Mesenchymal stem cell (in vitro differentiated cells and primary cell): ENCODE measurements around the gene RNF150.

Experiments used
- DNase-seq: peaks from one replicate; pipeline ENCODE4 v3.0.0-alpha.2; 2013
- H2AFZ ChIP-seq: one replicate; pipeline ENCODE4 v1.6.1; 2013; ENCODE audit warnings: low read depth, mild to moderate bottlenecking, control low read depth, inconsistent platforms, low read length, moderate library complexity
- H2AK5ac ChIP-seq: 2 replicates; pipeline ENCODE4 v1.6.1; 2013; ENCODE audit warnings: low read length, moderate library complexity, mild to moderate bottlenecking, inconsistent platforms; ENCODE audit not compliant: severe bottlenecking
- H2BK120ac ChIP-seq: one replicate; pipeline ENCODE4 v1.6.1; 2013; ENCODE audit warnings: low read depth, mild to moderate bottlenecking, inconsistent platforms, low read length, moderate library complexity
- H2BK12ac ChIP-seq, 2 experiments: one replicate each; pipeline ENCODE4 v1.6.1; 2013; ENCODE audit warnings: inconsistent platforms in 2 of 2, low read length in 2 of 2, mild to moderate bottlenecking in 2 of 2, moderate library complexity in 2 of 2, control low read depth in 1 of 2
- H2BK15ac ChIP-seq: one replicate; pipeline ENCODE4 v1.6.1; 2013; ENCODE audit warnings: mild to moderate bottlenecking, low read depth, inconsistent platforms; ENCODE audit not compliant: poor library complexity, severe bottlenecking
- H2BK5ac ChIP-seq: 2 replicates; pipeline ENCODE4 v1.6.1; 2013; ENCODE audit warnings: low read depth, mild to moderate bottlenecking, low read length, control low read depth, inconsistent platforms; ENCODE audit not compliant: poor library complexity, severe bottlenecking
- H3K14ac ChIP-seq, 2 experiments: one replicate each; pipeline ENCODE4 v1.6.1; 2013; ENCODE audit warnings: inconsistent platforms in 2 of 2, low read length in 2 of 2, control low read depth in 1 of 2, mild to moderate bottlenecking in 1 of 2, moderate library complexity in 1 of 2
- H3K18ac ChIP-seq, 2 experiments: one replicate each; pipeline ENCODE4 v1.6.1; 2013; ENCODE audit warnings: inconsistent platforms in 2 of 2, low read length in 2 of 2, control low read depth in 1 of 2, low read depth in 1 of 2, mild to moderate bottlenecking in 1 of 2
- H3K23ac ChIP-seq, 2 experiments: one replicate each; pipeline ENCODE4 v1.6.1; 2013; ENCODE audit warnings: inconsistent platforms in 2 of 2, low read length in 2 of 2, mild to moderate bottlenecking in 2 of 2, moderate library complexity in 2 of 2, control low read depth in 1 of 2
- H3K27ac ChIP-seq: 2 replicates; pipeline ENCODE4 v1.5.1; 2013; ENCODE audit warnings: mild to moderate bottlenecking, moderate library complexity, low read length, control low read depth, inconsistent platforms; ENCODE audit not compliant: poor library complexity, severe bottlenecking
- H3K27me3 ChIP-seq, 2 experiments: 2 replicates each; pipeline versions ENCODE4 v1.6.1 to v1.7.0; 2013; ENCODE audit warnings: low read length in 2 of 2, mild to moderate bottlenecking in 2 of 2, moderate library complexity in 2 of 2, control low read depth in 1 of 2, inconsistent platforms in 1 of 2; ENCODE audit not compliant: control insufficient read depth in 1 of 2, insufficient read depth in 1 of 2
- H3K36me3 ChIP-seq, 2 experiments: 2 replicates each; pipeline versions ENCODE4 v1.6.1 to v1.7.0; 2013; ENCODE audit warnings: low read length in 2 of 2, control low read depth in 1 of 2, inconsistent platforms in 1 of 2, low read depth in 1 of 2, mild to moderate bottlenecking in 1 of 2; ENCODE audit not compliant: insufficient read depth in 2 of 2, control insufficient read depth in 1 of 2
- H3K4ac ChIP-seq, 2 experiments: one replicate each; pipeline ENCODE4 v1.6.1; 2013; ENCODE audit warnings: inconsistent platforms in 2 of 2, low read length in 2 of 2, mild to moderate bottlenecking in 2 of 2, moderate library complexity in 2 of 2, control low read depth in 1 of 2, low read depth in 1 of 2
- H3K4me1 ChIP-seq: 2 replicates; pipeline ENCODE4 v1.6.1; 2013; ENCODE audit warnings: low read depth, low read length, control low read depth; ENCODE audit not compliant: control insufficient read depth, insufficient read depth
- H3K4me2 ChIP-seq: 2 replicates; pipeline ENCODE4 v1.6.1; 2013; ENCODE audit warnings: low read length, mild to moderate bottlenecking, inconsistent platforms; ENCODE audit not compliant: poor library complexity, severe bottlenecking
- H3K4me3 ChIP-seq, 2 experiments: 2 replicates each; pipeline versions ENCODE4 v1.5.1 to v1.7.0; 2013; ENCODE audit warnings: low read length in 2 of 2, mild to moderate bottlenecking in 2 of 2, control low read depth in 1 of 2, low read depth in 1 of 2; ENCODE audit not compliant: insufficient read depth in 1 of 2
- H3K79me1 ChIP-seq: replicated peaks from 2 replicates; pipeline ENCODE4 v1.6.1; 2013; ENCODE audit warnings: mild to moderate bottlenecking, control low read depth, low read length, inconsistent platforms; ENCODE audit not compliant: poor library complexity, severe bottlenecking
- H3K9ac ChIP-seq: 2 replicates; pipeline ENCODE4 v1.7.0; 2013; ENCODE audit warnings: mild to moderate bottlenecking, low read length, moderate library complexity
- H3K9me3 ChIP-seq: 2 replicates; pipeline ENCODE4 v1.7.0; 2013; ENCODE audit warnings: mild to moderate bottlenecking, low read length; ENCODE audit not compliant: control insufficient read depth
- H4K8ac ChIP-seq: one replicate; pipeline ENCODE4 v1.6.1; 2013; ENCODE audit warnings: inconsistent platforms, mild to moderate bottlenecking, low read length, moderate library complexity
- H4K91ac ChIP-seq: one replicate; pipeline ENCODE4 v1.6.1; 2013; ENCODE audit warnings: mild to moderate bottlenecking, low read length, inconsistent platforms
- WGBS: methylation state at CpG from one replicate; pipeline ENCODE4 v1.1.7; 2013; ENCODE audit warnings: mixed read lengths; 5-methylcytosine and 5-hydroxymethylcytosine counted together

Gene RNF150

DNA sequence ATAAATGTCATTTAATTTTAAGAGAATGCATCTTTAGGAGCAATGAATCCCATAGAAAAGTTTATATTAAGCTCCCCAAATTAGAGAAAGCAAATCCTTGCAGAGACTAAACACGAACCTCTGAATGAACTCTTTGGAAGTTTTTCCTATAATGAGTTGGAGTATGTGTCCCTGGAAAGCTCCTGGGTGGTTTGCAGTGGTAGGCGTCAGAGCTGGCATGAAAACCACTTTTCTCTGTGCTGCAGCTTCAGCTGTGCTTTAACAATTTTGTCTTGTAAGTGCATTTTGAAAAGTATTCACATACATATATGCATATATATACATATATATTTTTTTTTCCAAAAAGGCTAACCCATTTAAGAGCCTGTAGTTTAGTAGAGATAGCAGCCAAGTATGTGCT lies 228.4 kb downstream of the RNF150 start:
- Histone ChIP-seq H2BK120ac (no peak overlapping the region), H2BK12ac (no peak overlapping the region), H4K91ac (no peak overlapping the region), H2BK15ac (no peak overlapping the region), H3K14ac (no peak overlapping the region), H3K4ac (no peak overlapping the region), H3K27ac (no peak overlapping the region), H3K4me3 (no peak overlapping the region), H3K18ac (no peak overlapping the region), H3K79me1 (no peaks in the 10 kb centered on the region), H3K23ac (no peak overlapping the region), H2AK5ac (no peak overlapping the region), H3K4me2 (no peak overlapping the region), H3K36me3 (peaks cover 0 to 3% of the 10 kb centered on the region in 2 experiments), H3K27me3 (peaks cover 0 to 6% of the 10 kb centered on the region in 2 experiments), H3K4me1 (peaks cover 2% of the 10 kb centered on the region), H3K9me3 (no peaks in the 10 kb centered on the region), H4K8ac (no peak overlapping the region), H2BK5ac (no peak overlapping the region), H3K9ac (no peak overlapping the region), H2AFZ (no peak overlapping the region)
- 77% methylated on average over 2 of the region's 2 CpGs for WGBS
- no peak for DNase-seq

DNA sequence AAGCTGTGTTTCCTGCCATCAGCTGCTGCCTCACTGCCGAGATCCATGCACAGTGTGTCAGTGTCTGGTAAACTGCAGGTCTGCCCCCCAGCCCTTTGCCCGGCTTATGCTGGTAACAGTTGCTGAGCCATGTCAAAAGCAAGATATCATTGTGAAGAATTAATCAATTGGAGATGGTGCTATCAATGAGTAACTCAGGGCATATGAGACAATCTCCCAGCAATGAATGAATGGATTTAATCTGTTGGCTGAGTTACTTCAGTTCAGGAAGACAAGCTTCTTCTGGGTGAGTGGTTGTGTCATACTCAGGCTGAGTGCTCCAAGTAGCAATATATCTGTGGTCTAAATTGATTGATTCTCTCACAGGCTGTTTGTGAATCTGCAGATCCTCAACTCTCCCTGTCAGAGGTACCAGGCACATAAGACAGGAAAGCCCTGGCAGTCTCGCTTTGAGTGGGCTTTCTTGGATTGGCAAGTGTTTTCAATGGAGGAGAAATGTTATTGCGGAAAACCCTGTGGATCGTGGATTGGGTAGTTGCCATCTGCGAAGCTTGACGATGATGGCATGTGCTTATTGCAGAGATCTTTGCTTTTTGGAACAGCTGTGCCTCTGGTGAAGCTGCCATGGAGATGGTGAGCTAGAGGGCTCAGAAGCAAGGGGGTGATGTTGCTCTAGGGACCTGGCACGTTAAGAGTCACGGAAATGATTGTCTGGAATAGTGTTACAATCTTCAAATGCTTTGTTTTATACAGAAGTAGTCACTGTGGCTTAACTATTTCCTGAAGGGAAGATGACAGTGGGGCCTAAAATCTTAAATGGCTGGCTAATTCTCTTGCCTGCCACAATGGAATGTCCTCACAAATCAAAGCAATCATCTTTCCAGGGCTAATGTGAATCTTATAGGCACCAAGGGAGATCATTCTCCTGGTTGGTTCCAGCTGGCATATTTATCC lies 229.5 kb downstream of the RNF150 start:
- Histone ChIP-seq H2AK5ac (no peak overlapping the region), H3K9ac (no peak overlapping the region), H2BK5ac (no peak overlapping the region), H3K18ac (no peak overlapping the region), H3K9me3 (no peaks in the 10 kb centered on the region), H3K23ac (no peak overlapping the region), H2BK15ac (no peak overlapping the region), H3K4me1 (peaks cover 2% of the 10 kb centered on the region), H3K79me1 (no peaks in the 10 kb centered on the region), H3K4ac (no peak overlapping the region), H3K14ac (no peak overlapping the region), H2BK120ac (no peak overlapping the region), H3K4me2 (no peak overlapping the region), H2AFZ (no peak overlapping the region), H4K8ac (no peak overlapping the region), H3K27me3 (peaks cover 0 to 6% of the 10 kb centered on the region in 2 experiments), H2BK12ac (no peak overlapping the region), H3K4me3 (no peak overlapping the region), H3K27ac (no peak overlapping the region), H4K91ac (no peak overlapping the region), H3K36me3 (peaks cover 0 to 3% of the 10 kb centered on the region in 2 experiments)
- whole genome bisulfite sequencing: 50% methylated on average over 9 of the region's 9 CpGs
- DNase-seq: peak; percentile 25

DNA sequence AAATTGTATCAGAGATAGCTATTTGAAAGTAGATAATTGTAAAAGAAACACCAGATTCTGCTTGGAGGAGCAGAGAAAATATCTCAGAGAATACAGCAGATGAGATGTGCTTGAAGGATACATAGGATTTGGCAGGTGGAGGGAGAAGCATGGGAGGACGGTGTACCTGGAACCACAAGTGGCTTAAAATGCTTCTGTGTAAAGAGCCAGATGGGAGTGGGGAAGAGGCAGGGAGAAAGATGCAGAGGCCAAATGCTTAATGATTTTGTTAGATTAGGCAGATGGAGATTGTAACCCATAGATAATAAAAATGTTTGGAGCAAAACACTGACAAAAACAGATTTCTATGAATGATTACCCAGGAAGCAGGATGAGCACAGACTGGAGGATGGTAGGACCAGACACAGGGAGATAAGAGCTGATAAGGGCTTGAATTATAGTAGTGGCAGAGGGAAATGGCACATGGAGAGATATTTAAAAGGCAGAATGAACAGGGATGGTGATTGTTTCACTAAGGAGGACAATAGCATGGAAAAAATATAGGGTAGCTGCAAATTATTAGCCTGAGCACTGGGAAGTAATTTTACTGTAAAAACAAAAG lies 231.4 kb downstream of the RNF150 start:
- H3K18ac ChIP-seq: no peak overlapping the region
- peaks cover 0 to 6% of the 10 kb centered on the region in 2 experiments for H3K27me3 ChIP-seq
- no peak overlapping the region for H4K8ac ChIP-seq
- no peak overlapping the region for H2BK120ac ChIP-seq
- H3K4me1 ChIP-seq: peaks cover 2% of the 10 kb centered on the region
- no peak overlapping the region for H3K4me3 ChIP-seq
- H3K9ac ChIP-seq: no peak overlapping the region
- no peak overlapping the region for H2AFZ ChIP-seq
- no peak overlapping the region for H2AK5ac ChIP-seq
- H3K36me3 ChIP-seq: peaks cover 0 to 3% of the 10 kb centered on the region in 2 experiments
- H2BK5ac ChIP-seq: no peak overlapping the region
- no peak overlapping the region for H4K91ac ChIP-seq
- H3K23ac ChIP-seq: no peak overlapping the region
- H2BK12ac ChIP-seq: no peak overlapping the region
- no peak overlapping the region for H3K14ac ChIP-seq
- H3K9me3 ChIP-seq: no peaks in the 10 kb centered on the region
- H3K4ac ChIP-seq: no peak overlapping the region
- H2BK15ac ChIP-seq: no peak overlapping the region
- no peak overlapping the region for H3K4me2 ChIP-seq
- no peaks in the 10 kb centered on the region for H3K79me1 ChIP-seq
- H3K27ac ChIP-seq: no peak overlapping the region
- no peak for DNase-seq
- WGBS: 62% methylated on average over 1 of the region's 1 CpG

DNA sequence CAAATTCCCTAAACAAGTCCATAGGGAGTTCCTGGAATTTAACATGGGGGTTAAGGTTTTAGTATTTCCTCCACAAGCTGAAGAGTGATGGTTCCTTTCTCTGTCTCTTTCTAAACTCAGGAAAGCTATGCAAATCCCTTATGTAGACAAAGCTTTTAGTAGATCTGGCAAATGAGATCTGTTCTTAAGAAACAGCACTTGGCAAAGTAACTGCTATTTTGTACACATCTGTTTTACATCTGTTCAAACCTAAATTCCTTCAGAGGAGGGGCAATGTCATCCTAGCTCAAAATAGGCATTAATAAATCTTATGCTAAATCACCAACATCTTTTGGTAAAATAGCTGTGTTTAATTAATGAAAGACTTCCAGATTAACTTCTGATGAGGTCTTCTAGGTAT lies 239.3 kb downstream of the RNF150 start:
- no peak overlapping the region for H3K4me2 ChIP-seq

More for the DNA sequence above, 239.3 kb downstream of the RNF150 start:
- no peak overlapping the region for H2BK5ac ChIP-seq
- no peak overlapping the region for H2BK15ac ChIP-seq
- no peak overlapping the region for H2BK120ac ChIP-seq
- no peak overlapping the region for H4K91ac ChIP-seq
- no peaks in the 10 kb centered on the region for H3K4me1 ChIP-seq
- no peak overlapping the region for H4K8ac ChIP-seq
- no peak overlapping the region for H2BK12ac ChIP-seq
- H3K14ac ChIP-seq: no peak overlapping the region
- no peak overlapping the region for H2AFZ ChIP-seq
- H3K79me1 ChIP-seq: no peaks in the 10 kb centered on the region
- H3K9ac ChIP-seq: no peak overlapping the region
- H3K4ac ChIP-seq: no peak overlapping the region
- H3K4me3 ChIP-seq: no peak overlapping the region
- no peak overlapping the region for H2AK5ac ChIP-seq
- no peak overlapping the region for H3K23ac ChIP-seq
- H3K9me3 ChIP-seq: no peaks in the 10 kb centered on the region
- H3K18ac ChIP-seq: no peak overlapping the region
- H3K36me3 ChIP-seq: no peaks in the 10 kb centered on the region
- peaks cover 0 to 3% of the 10 kb centered on the region in 2 experiments for H3K27me3 ChIP-seq
- no peak overlapping the region for H3K27ac ChIP-seq
- DNase-seq: no peak
